Measurements from ENCODE around the gene ERN1. TPM values are rescaled to one million over a fixed set of nuclear protein-coding genes. Genes with fewer than 3 reads are reported as not detected.

ERN1 gene
- total and polyA plus RNA-seq, 8 donors, result 10.6 to 45.0 (median 11.5) TPM

DNA sequence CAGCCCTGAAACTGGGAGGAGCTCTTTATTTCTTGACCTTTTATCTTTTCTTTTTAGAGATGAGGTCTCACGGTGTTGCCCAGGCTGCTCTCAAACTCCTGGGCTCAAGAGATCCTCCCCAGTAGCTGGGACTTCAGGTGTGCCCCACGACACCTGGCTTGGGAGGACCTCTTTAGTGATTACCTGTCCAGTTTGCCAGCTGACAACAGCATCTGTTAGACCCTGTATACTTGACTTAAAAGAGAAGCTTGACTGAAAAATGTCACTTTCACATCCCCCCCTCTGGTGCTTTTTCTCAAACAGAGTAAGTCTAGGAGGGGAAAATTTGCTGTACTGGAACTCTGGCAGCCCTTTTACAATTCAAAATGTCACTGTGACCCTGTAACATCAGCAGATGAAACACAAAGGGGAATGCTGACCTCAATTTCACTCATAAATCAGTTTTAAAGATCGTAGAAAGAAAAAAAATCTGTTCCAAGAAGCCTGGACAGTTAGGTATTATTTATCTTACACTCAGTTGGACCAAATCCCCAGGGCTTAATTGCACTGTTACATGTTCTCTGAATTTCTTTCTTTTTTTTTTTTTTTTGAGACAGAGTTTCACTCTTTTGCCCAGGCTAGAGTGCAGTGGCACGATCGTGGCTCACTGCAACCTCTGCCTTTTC lies 1.8 kb upstream of the ERN1 start:
- H3K9me3 ChIP-seq, result no peaks in the 10 kb centered on the region
- ATAC-seq, result no peak
- H3K27ac ChIP-seq, result peak overlapping the region in 1 of 2 donors; percentile 96
- no peaks in the 10 kb centered on the region for H3K27me3 ChIP-seq
- H3K4me1 ChIP-seq, result peaks cover 8 to 37% of the 10 kb centered on the region in 2 donors
- H3K4me3 ChIP-seq, result no peak overlapping the region
- TF ChIP-seq, protein P1, sequence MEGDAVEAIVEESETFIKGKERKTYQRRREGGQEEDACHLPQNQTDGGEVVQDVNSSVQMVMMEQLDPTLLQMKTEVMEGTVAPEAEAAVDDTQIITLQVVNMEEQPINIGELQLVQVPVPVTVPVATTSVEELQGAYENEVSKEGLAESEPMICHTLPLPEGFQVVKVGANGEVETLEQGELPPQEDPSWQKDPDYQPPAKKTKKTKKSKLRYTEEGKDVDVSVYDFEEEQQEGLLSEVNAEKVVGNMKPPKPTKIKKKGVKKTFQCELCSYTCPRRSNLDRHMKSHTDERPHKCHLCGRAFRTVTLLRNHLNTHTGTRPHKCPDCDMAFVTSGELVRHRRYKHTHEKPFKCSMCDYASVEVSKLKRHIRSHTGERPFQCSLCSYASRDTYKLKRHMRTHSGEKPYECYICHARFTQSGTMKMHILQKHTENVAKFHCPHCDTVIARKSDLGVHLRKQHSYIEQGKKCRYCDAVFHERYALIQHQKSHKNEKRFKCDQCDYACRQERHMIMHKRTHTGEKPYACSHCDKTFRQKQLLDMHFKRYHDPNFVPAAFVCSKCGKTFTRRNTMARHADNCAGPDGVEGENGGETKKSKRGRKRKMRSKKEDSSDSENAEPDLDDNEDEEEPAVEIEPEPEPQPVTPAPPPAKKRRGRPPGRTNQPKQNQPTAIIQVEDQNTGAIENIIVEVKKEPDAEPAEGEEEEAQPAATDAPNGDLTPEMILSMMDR (IDR thresholded peaks at IDR 0.05), result no peak
- intact Hi-C loops (cut with DNase I), result loop anchor here in 1 of 2 donors (2.0 to 10.0 kb wide), 3 partner anchors 67 to 217 kb away; partner anchors contain the start of genes CSHL1 and GH1
- no peaks in the 10 kb centered on the region for H3K36me3 ChIP-seq
- DNase-seq, result no peak

DNA sequence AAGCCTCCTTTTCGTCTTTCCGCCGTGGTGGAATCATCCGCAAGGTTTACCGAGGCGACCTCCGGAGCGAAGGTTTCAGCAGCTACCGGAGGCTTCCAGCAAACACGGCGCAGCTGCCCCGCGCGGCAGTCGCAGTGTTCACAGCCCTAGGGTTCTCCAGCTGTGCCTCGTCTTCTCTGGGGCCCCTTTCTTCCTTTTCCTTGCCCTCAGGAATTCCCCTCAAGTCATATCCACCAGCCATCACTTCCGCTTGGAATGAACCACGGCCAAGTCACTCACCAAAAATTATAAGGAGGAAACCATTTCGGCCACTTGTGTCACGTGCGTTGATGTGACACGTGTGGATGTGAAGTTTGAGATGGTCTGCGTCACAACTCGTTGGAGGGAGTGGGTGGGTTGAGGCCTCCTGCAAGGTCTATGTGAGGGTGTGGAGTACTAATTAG lies 636 bp upstream of the ERN1 start:
- intact Hi-C loops (cut with DNase I), result loop anchor here in 1 of 2 donors (10.0 kb wide), 2 partner anchors 66 to 216 kb away; partner anchors contain the start of genes CSHL1 and GH1
- Histone ChIP-seq H3K9me3 (no peaks in the 10 kb centered on the region), H3K4me3 (peak overlapping the region; percentile 48 to 69), H3K36me3 (no peaks in the 10 kb centered on the region), H3K27me3 (no peaks in the 10 kb centered on the region), H3K27ac (peak overlapping the region; percentile 94 to 96), H3K4me1 (peaks cover 8 to 49% of the 10 kb centered on the region in 2 donors)
- DNase-seq (peak in 2 of 4 donors; percentile 63 to 69), ATAC-seq (peak; percentile 10)
- TF ChIP-seq, protein P1 (IDR thresholded peaks at IDR 0.05), result no peak

DNA sequence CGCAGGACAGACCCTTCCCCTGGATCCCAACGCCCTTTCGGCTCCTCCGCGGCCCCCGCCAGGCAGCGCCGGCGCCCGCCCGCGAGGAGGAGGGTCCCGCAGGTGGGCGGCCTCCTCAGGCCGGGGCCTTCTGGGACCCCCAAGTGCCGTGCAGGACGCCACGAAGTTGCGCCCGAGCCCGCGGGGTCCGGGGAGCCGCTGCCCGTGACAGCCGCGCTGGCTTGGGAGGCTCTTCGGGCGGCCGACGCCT lies 504 bp downstream of the ERN1 start:
- no peaks in the 10 kb centered on the region for H3K36me3 ChIP-seq
- intact Hi-C loops (cut with DNase I), result no loop called here
- DNase-seq (peak in 1 of 4 donors; percentile 33), ATAC-seq (no peak)
- peaks cover 8 to 52% of the 10 kb centered on the region in 2 donors for H3K4me1 ChIP-seq
- peak overlapping the region; percentile 96 for H3K27ac ChIP-seq
- H3K9me3 ChIP-seq, result no peaks in the 10 kb centered on the region
- no peaks in the 10 kb centered on the region for H3K27me3 ChIP-seq
- peak overlapping the region; percentile 69 for H3K4me3 ChIP-seq
- TF ChIP-seq, protein P1 (IDR thresholded peaks at IDR 0.05), result no peak

DNA sequence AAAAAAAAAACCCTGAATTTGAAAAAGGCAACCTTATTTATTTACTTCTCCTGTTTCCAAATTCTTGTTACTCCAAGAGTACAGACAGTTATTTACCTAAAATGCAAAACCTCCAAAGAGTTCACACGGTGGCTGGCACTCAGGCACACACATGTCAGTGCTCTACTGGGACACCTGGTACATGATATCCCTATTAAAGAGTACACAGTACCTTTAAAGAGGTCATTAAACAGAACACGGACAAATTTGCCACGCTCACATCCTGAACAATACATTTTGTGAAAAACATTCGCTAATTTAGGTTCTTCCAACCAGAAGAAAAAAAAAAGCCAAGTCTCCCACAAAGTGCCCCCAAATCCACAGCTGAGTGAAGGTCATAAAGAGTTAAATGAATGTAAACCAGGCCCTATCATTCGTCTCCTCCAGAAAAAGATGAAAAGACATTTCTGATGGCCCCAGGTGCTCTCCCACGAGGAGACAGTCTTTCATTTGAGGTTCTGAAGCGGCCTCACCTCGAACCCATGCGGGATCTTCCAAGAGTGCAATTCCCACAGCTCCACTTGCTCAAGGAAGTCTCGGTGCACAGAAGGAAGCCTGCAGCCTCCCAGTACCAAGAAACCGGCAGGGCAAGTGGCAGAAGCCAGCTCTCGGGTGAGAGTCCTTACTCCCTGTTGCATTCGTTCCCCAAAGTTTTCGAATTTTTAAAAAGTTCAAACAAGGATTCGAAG lies 993 bp downstream of the ERN1 start:
- Histone ChIP-seq H3K27me3 (no peaks in the 10 kb centered on the region), H3K9me3 (no peaks in the 10 kb centered on the region), H3K4me3 (peak overlapping the region; percentile 69), H3K36me3 (no peaks in the 10 kb centered on the region), H3K4me1 (peaks cover 8 to 52% of the 10 kb centered on the region in 2 donors), H3K27ac (peak overlapping the region; percentile 96)
- TF ChIP-seq, protein P1 (IDR thresholded peaks at IDR 0.05), result no peak
- DNase-seq, result peak in 1 of 4 donors; percentile 58
- intact Hi-C loops (cut with DNase I), result no loop called here
- peak; percentile 12 for ATAC-seq

DNA sequence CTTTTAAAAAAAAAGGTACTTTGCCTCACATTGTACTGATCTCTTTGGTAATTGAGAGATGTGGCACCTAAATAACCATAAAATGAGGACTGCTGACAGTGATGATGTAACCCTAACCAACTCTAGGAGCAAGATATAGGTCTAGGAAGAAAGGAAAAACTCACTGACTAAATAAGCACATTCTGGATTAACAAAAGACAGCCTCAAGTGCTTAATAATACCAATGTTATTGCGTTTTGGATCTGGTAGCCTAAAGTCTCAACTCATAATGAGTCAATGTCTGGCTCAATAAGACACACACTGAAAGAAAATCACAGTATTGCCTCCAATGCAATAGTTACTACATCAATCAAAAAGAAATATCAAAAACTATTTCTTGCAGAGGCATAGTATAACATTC lies 3.0 kb downstream of the ERN1 start:
- Histone ChIP-seq H3K9me3 (no peaks in the 10 kb centered on the region), H3K36me3 (no peaks in the 10 kb centered on the region), H3K27ac (no peak overlapping the region), H3K4me1 (peaks cover 8 to 56% of the 10 kb centered on the region in 2 donors), H3K4me3 (peak overlapping the region in 1 of 2 donors; percentile 69), H3K27me3 (no peaks in the 10 kb centered on the region)
- TF ChIP-seq, protein P1 (IDR thresholded peaks at IDR 0.05), result no peak
- intact Hi-C loops (cut with DNase I), result no loop called here
- DNase-seq (no peak), ATAC-seq (no peak)
